CD14-positive monocyte (primary cell): ENCODE data around the gene ABCB1. TPM values are rescaled to one million over a fixed set of nuclear protein-coding genes. Genes with fewer than 3 reads are reported as not detected.

Experiments
- DNase-seq, 3 donors: peaks; one replicate each; pipeline ENCODE4 v3.0.0-alpha.2; 2011 to 2022
- H2AFZ ChIP-seq: 2 replicates; pipeline ENCODE4 v1.6.0; 2012; ENCODE audit warnings: mild to moderate bottlenecking, low read depth, low read length, inconsistent platforms; ENCODE audit not compliant: insufficient read depth, poor library complexity, severe bottlenecking
- H3K27ac ChIP-seq, 2 donors: 1 replicate in 1 of 2; 2 replicates in 1 of 2; pipeline ENCODE4 v1.5.1; 2012 to 2013; ENCODE audit warnings: low read length in 2 of 2, control low read depth in 1 of 2, inconsistent platforms in 1 of 2, low read depth in 1 of 2, mild to moderate bottlenecking in 1 of 2
- H3K27me3 ChIP-seq, 2 donors: one replicate each; pipeline versions ENCODE4 v1.6.0 to v1.6.1; 2011 to 2013; ENCODE audit warnings: low read length in 2 of 2; ENCODE audit not compliant: control insufficient read depth in 2 of 2, insufficient read depth in 2 of 2
- H3K36me3 ChIP-seq, 2 donors: replicated peaks in 1 of 2; 1 replicate in 1 of 2; 2 replicates in 1 of 2; pipeline versions ENCODE4 v1.5.1 to v1.6.1; 2012 to 2013; ENCODE audit warnings: low read length in 2 of 2, control low read depth in 1 of 2, inconsistent platforms in 1 of 2, mild to moderate bottlenecking in 1 of 2; ENCODE audit not compliant: insufficient read depth in 2 of 2, control insufficient read depth in 1 of 2
- H3K4me1 ChIP-seq, 2 donors: 1 replicate in 1 of 2; 2 replicates in 1 of 2; pipeline versions ENCODE4 v1.5.1 to v1.6.1; 2012 to 2013; ENCODE audit warnings: low read length in 2 of 2, control low read depth in 1 of 2, inconsistent platforms in 1 of 2, mild to moderate bottlenecking in 1 of 2, moderate library complexity in 1 of 2; ENCODE audit not compliant: insufficient read depth in 2 of 2, control insufficient read depth in 1 of 2
- H3K4me2 ChIP-seq: replicated peaks from 2 replicates; pipeline ENCODE3; 2012; ENCODE audit warnings: low read length, moderate library complexity, mild to moderate bottlenecking; ENCODE audit not compliant: poor library complexity, severe bottlenecking; ENCODE audit errors: extremely low read depth
- H3K4me3 ChIP-seq, 3 experiments: fragments of 200-600 bp in 1 of 3; sonication (generic) in 1 of 3; replicated peaks in 1 of 3; 1 replicate in 2 of 3; 2 replicates in 1 of 3; pipeline ENCODE4 v1.5.1; 2011 to 2013; ENCODE audit warnings: low read length in 3 of 3, mild to moderate bottlenecking in 3 of 3, control low read depth in 2 of 3, low read depth in 2 of 3, inconsistent platforms in 1 of 3, moderate library complexity in 1 of 3
- H3K79me2 ChIP-seq: 2 replicates; pipeline ENCODE4 v1.6.0; 2012; ENCODE audit warnings: mild to moderate bottlenecking, control low read depth, inconsistent platforms, low read length, moderate library complexity; ENCODE audit not compliant: insufficient read depth
- H3K9ac ChIP-seq: 2 replicates; pipeline ENCODE4 v1.6.0; 2017; ENCODE audit warnings: low read length, mild to moderate bottlenecking; ENCODE audit not compliant: insufficient read depth, poor library complexity, severe bottlenecking
- H3K9me3 ChIP-seq, 2 donors: replicated peaks in 1 of 2; 1 replicate in 1 of 2; 2 replicates in 1 of 2; pipeline versions ENCODE4 v1.5.1 to v1.6.1; 2012 to 2013; ENCODE audit warnings: low read length in 2 of 2, control low read depth in 1 of 2; ENCODE audit not compliant: control insufficient read depth in 1 of 2, insufficient read depth in 1 of 2
- H4K20me1 ChIP-seq: 2 replicates; pipeline ENCODE4 v1.6.0; 2012; ENCODE audit warnings: mild to moderate bottlenecking, low read length, control low read depth, moderate library complexity; ENCODE audit not compliant: insufficient read depth
- H3K27ac Mint-ChIP-seq, 7 donors: one replicate each; pipeline ENCODE4 v1.8.0; 2020; ENCODE audit warnings: mild to moderate bottlenecking in 7 of 7, mixed read lengths in 7 of 7, moderate library complexity in 6 of 7, inconsistent platforms in 2 of 7
- H3K27me3 Mint-ChIP-seq, 3 donors: one replicate each; pipeline ENCODE4 v1.8.0; 2021 to 2022; ENCODE audit warnings: low read depth in 3 of 3, mild to moderate bottlenecking in 3 of 3, mixed read lengths in 3 of 3, moderate library complexity in 3 of 3, inconsistent platforms in 1 of 3
- H3K36me3 Mint-ChIP-seq, 2 donors: one replicate each; pipeline ENCODE4 v1.8.0; 2020; ENCODE audit warnings: mixed read lengths in 2 of 2, inconsistent platforms in 1 of 2, mild to moderate bottlenecking in 1 of 2
- H3K4me1 Mint-ChIP-seq: one replicate; pipeline ENCODE4 v1.8.0; 2020; ENCODE audit warnings: mild to moderate bottlenecking, mixed read lengths
- H3K4me3 Mint-ChIP-seq, 2 donors: one replicate each; pipeline ENCODE4 v1.8.0; 2020; ENCODE audit warnings: mild to moderate bottlenecking in 2 of 2, mixed read lengths in 2 of 2, moderate library complexity in 1 of 2
- H3K9me3 Mint-ChIP-seq, 7 donors: one replicate each; pipeline ENCODE4 v1.8.0; 2020 to 2022; ENCODE audit warnings: mixed read lengths in 7 of 7, mild to moderate bottlenecking in 6 of 7, moderate library complexity in 6 of 7, inconsistent platforms in 2 of 7
- CTCF ChIP-seq: fragments of 200-600 bp; IDR thresholded peaks from one replicate; pipeline ENCODE4 v1.8.0; 2022; ENCODE audit warnings: antibody characterized with exemption, mild to moderate bottlenecking
- WGBS: methylation state at CpG from one replicate; pipeline ENCODE4 v1.1.5; 2013; ENCODE audit warnings: missing lambda C conversion rate; ENCODE audit not compliant: insufficient coverage; 5-methylcytosine and 5-hydroxymethylcytosine counted together
- intact Hi-C, 2 donors: fragments of 100-400 bp; cut with micrococcal nuclease; formaldehyde crosslinking; loops; one replicate each; pipeline versions ENCODE4 v1.15.0 to v1.15.1; 2023
- polyA plus RNA-seq, 3 donors: library from polyadenylated mRNA; depleted of rRNA in 1 of 3; unstranded in 2 of 3; stranded (reverse) in 1 of 3; fragments of 300-500 nt in 2 of 3; fragments of >200 nt in 1 of 3; fragmentation: Illumina TruSeq in 2 of 3; gene quantifications; 1 replicate in 2 of 3; 2 replicates in 1 of 3; pipeline ENCODE4 v1.2.3, GENCODE V29; 2012 to 2021

ABCB1 gene
- polyA plus RNA-seq, 3 donors: 0.24 TPM; not detected in 2

GRCh38 chr7:87543623-87544022 is 57.1 kb downstream of the ABCB1 start:
- no peak overlapping the region for H3K4me3 Mint-ChIP-seq
- no peaks in the 10 kb centered on the region for H3K4me1 ChIP-seq
- DNase-seq: no peak
- H3K9me3 ChIP-seq: no peaks in the 10 kb centered on the region
- no peaks in the 10 kb centered on the region for H3K4me1 Mint-ChIP-seq
- no peaks in the 10 kb centered on the region for H3K27me3 ChIP-seq
- no peak overlapping the region for H3K9ac ChIP-seq
- H3K9me3 Mint-ChIP-seq: peaks cover 0 to 2% (median 0%) of the 10 kb centered on the region in 7 donors
- no peak overlapping the region for H3K4me3 ChIP-seq
- intact Hi-C loops: no loop called here
- no CpG with 5 or more reads among the region's 1 CpG for WGBS
- no peak overlapping the region for H2AFZ ChIP-seq
- H3K27ac Mint-ChIP-seq: no peak overlapping the region
- no peaks in the 10 kb centered on the region for H3K36me3 ChIP-seq
- no peak overlapping the region for H3K27ac ChIP-seq
- H4K20me1 ChIP-seq: no peaks in the 10 kb centered on the region
- H3K27me3 Mint-ChIP-seq: peaks cover 0 to 3% (median 0%) of the 10 kb centered on the region in 3 donors
- no peaks in the 10 kb centered on the region for H3K79me2 ChIP-seq
- no peak for TF ChIP-seq CTCF
- no peak overlapping the region for H3K4me2 ChIP-seq
- no peaks in the 10 kb centered on the region for H3K36me3 Mint-ChIP-seq

- no peaks in the 10 kb centered on the region for H3K36me3 ChIP-seq
- no peak overlapping the region for H3K27ac Mint-ChIP-seq
- no CpG with 5 or more reads among the region's 1 CpG for WGBS
Measured at GRCh38 chr7:87541648-87542047, 59.0 kb downstream of the ABCB1 start.

More at GRCh38 chr7:87541648-87542047, 59.0 kb downstream of the ABCB1 start:
- no peak overlapping the region for H3K4me3 ChIP-seq
- no peaks in the 10 kb centered on the region for H3K9me3 ChIP-seq
- intact Hi-C loops: no loop called here
- H3K9ac ChIP-seq: no peak overlapping the region
- no peak overlapping the region for H2AFZ ChIP-seq
- no peaks in the 10 kb centered on the region for H3K79me2 ChIP-seq
- TF ChIP-seq CTCF: no peak
- H3K27me3 ChIP-seq: no peaks in the 10 kb centered on the region
- no peaks in the 10 kb centered on the region for H3K4me1 ChIP-seq
- H3K9me3 Mint-ChIP-seq: peaks cover 0 to 2% (median 0%) of the 10 kb centered on the region in 7 donors
- no peaks in the 10 kb centered on the region for H3K27me3 Mint-ChIP-seq
- H3K36me3 Mint-ChIP-seq: no peaks in the 10 kb centered on the region
- no peak for DNase-seq
- H3K27ac ChIP-seq: no peak overlapping the region
- H3K4me2 ChIP-seq: no peak overlapping the region
- no peak overlapping the region for H3K4me3 Mint-ChIP-seq
- H4K20me1 ChIP-seq: no peaks in the 10 kb centered on the region
- no peaks in the 10 kb centered on the region for H3K4me1 Mint-ChIP-seq
